GM12878 (cell line): Measurements from ENCODE around the gene RAB10. TPM values are rescaled to one million over a fixed set of nuclear protein-coding genes. Genes with fewer than 3 reads are reported as not detected.
A peak's percentile ranks its signal among the peaks of the same experiment; 100 is the strongest.

ENCODE experiments used
- BHLHE40 ChIP-seq, 2 experiments: fragments of 450-650 bp in 1 of 2; IDR thresholded peaks; 2 replicates each; pipeline ENCODE4 v1.6.1; 2011 to 2017; ENCODE audit warnings: low read depth in 2 of 2, borderline replicate concordance in 1 of 2, improper control_type of control experiment in 1 of 2, low read length in 1 of 2, mild to moderate bottlenecking in 1 of 2
- EP300 ChIP-seq, 2 experiments: fragments of 150-350 bp in 1 of 2; IDR thresholded peaks; 2 replicates each; pipeline ENCODE4 v1.6.1; 2011 to 2012; ENCODE audit warnings: low read depth in 2 of 2, low read length in 2 of 2, borderline replicate concordance in 1 of 2, improper control_type of control experiment in 1 of 2, inconsistent platforms in 1 of 2; ENCODE audit not compliant: control insufficient read depth in 1 of 2
- HCFC1 ChIP-seq: fragments of 150-350 bp; IDR thresholded peaks from 2 replicates; pipeline ENCODE4 v1.6.1; 2014; ENCODE audit warnings: low read length
- IKZF1 ChIP-seq: fragments of 450-650 bp; conservative IDR thresholded peaks from 2 replicates; pipeline ENCODE4 v1.6.1; 2017; ENCODE audit warnings: antibody characterized with exemption, mild to moderate bottlenecking
- NRF1 ChIP-seq: conservative IDR thresholded peaks from 2 replicates; pipeline ENCODE4 v1.6.1; 2011; ENCODE audit warnings: mild to moderate bottlenecking, low read depth, low read length, improper control_type of control experiment
- REST ChIP-seq: IDR thresholded peaks from 2 replicates; pipeline ENCODE4 v1.6.1; 2012; ENCODE audit warnings: mild to moderate bottlenecking, low read depth, low read length
- RFX5 ChIP-seq: IDR thresholded peaks from 2 replicates; pipeline ENCODE4 v1.6.1; 2011; ENCODE audit warnings: low read depth, low read length, improper control_type of control experiment
- SMAD1 ChIP-seq: fragments of 450-650 bp; IDR thresholded peaks from 2 replicates; pipeline ENCODE4 v1.6.1; 2018; ENCODE audit warnings: mild to moderate bottlenecking, low read depth; ENCODE audit not compliant: partially characterized antibody
- ZBTB11 ChIP-seq: fragments of 450-650 bp; formaldehyde crosslinking; IDR thresholded peaks from 2 replicates; pipeline ENCODE4 v1.5.0; 2022; ENCODE audit warnings: mild to moderate bottlenecking, missing genetic modification characterization
- ZBTB40 ChIP-seq: fragments of 450-650 bp; IDR thresholded peaks from 2 replicates; pipeline ENCODE4 v1.6.1; 2016; ENCODE audit warnings: mild to moderate bottlenecking, moderate library complexity, borderline replicate concordance
- polyA plus RNA-seq, 11 experiments: library from polyadenylated mRNA; depleted of rRNA in 4 of 11; unstranded in 6 of 11; stranded (reverse) in 5 of 11; fragments of >200 nt; fragmentation: Nextera tagmentation in 4 of 11; fragmentation: Illumina TruSeq in 1 of 11; extraction: Ambion mirVana in 4 of 11; extraction: Trizol in 1 of 11; gene quantifications; 1 replicate in 1 of 11; 2 replicates in 10 of 11; pipeline versions ENCODE4 v1.2.1 to v1.2.3, GENCODE V29; 2011 to 2016; ENCODE audit warnings: inconsistent platforms in 2 of 11, missing spikeins in 2 of 11, low read depth in 1 of 11
- total RNA-seq, 4 experiments: library from RNA; depleted of rRNA in 3 of 4; stranded (reverse); fragments of >200 nt in 3 of 4; fragmentation: Illumina TruSeq in 1 of 4; extraction: Trizol in 1 of 4; gene quantifications; 2 replicates each; pipeline versions ENCODE4 v1.2.1 to v1.2.3, GENCODE V29; 2013 to 2021

Gene RAB10
- total and polyA plus RNA-seq, 10 of the 15 experiments (the other 5 are each of a cell fraction or from before 2014, with no cell fraction given), result 13.3 to 109 (median 82.0) TPM

- TF ChIP-seq ZBTB11 (CRISPR knock-in tag), result no peak
- peak; percentile 72 for TF ChIP-seq NRF1
- peak; percentile 46 for TF ChIP-seq HCFC1
- no peak for TF ChIP-seq RFX5
- no peak for TF ChIP-seq REST
- peak in 1 of 2 experiments; percentile 80; a peak in 3 of 4 replicates for TF ChIP-seq BHLHE40 (IDR thresholded peaks at IDR 0.05; ENCODE audit: borderline replicate concordance in 1 of 2, low read depth in 2 of 2, low read length in 1 of 2)
- no peak for TF ChIP-seq EP300 (IDR thresholded peaks at IDR 0.05; ENCODE audit: borderline replicate concordance in 1 of 2, control insufficient read depth in 1 of 2, low read depth in 2 of 2, low read length in 2 of 2)
- TF ChIP-seq SMAD1, result no peak
- TF ChIP-seq IKZF1, result peak; percentile 97
- TF ChIP-seq ZBTB40, result no peak
Measured at GRCh38 chr2:26033818-26034636, at the start of gene RAB10 (continued).
